K562 (cell line): Measurements from ENCODE around the gene CCR5AS.

Source experiments
- CBX2 ChIP-seq: fragments of 200-600 bp; sonication (generic); IDR thresholded peaks from one replicate; pipeline ENCODE4 v1.6.1; 2012; ENCODE audit warnings: mild to moderate bottlenecking, low read length, inconsistent platforms; ENCODE audit not compliant: insufficient read depth, poor library complexity, severe bottlenecking
- ETS1 ChIP-seq: conservative IDR thresholded peaks from 2 replicates; pipeline ENCODE4 v1.6.1; 2011; ENCODE audit warnings: low read depth, mild to moderate bottlenecking, low read length; ENCODE audit not compliant: control insufficient read depth
- LCOR ChIP-seq: sonication (generic); formaldehyde crosslinking; IDR thresholded peaks from 2 replicates; pipeline ENCODE4 v1.8.0; 2022; ENCODE audit warnings: mild to moderate bottlenecking, missing genetic modification reagents
- MAX ChIP-seq: sonication (generic); formaldehyde crosslinking; IDR thresholded peaks from 2 replicates; pipeline ENCODE4 v1.9.0; 2022; ENCODE audit warnings: mild to moderate bottlenecking, missing genetic modification reagents
- REST ChIP-seq, 2 experiments: fragments of 450-650 bp; formaldehyde crosslinking in 1 of 2; IDR thresholded peaks; 2 replicates each; pipeline versions ENCODE4 v1.4.0 to v1.6.1; 2014 to 2020; ENCODE audit warnings: mild to moderate bottlenecking in 2 of 2, borderline replicate concordance in 1 of 2, low read depth in 1 of 2

The CCR5AS gene

GRCh38 chr3:46351646-46352045, 55.2 kb downstream of the CCR5AS start (continued):
- TF ChIP-seq REST (IDR thresholded peaks at IDR 0.05; ENCODE audit: borderline replicate concordance) (no peak), REST (CRISPR knock-in tag; IDR thresholded peaks at IDR 0.05; ENCODE audit: low read depth) (no peak), CBX2 (no peak), ETS1 (no peak), MAX (no peak), LCOR (CRISPR knock-in tag) (no peak)
